ENCODE measurements around the gene EPB41L2.

DNA sequence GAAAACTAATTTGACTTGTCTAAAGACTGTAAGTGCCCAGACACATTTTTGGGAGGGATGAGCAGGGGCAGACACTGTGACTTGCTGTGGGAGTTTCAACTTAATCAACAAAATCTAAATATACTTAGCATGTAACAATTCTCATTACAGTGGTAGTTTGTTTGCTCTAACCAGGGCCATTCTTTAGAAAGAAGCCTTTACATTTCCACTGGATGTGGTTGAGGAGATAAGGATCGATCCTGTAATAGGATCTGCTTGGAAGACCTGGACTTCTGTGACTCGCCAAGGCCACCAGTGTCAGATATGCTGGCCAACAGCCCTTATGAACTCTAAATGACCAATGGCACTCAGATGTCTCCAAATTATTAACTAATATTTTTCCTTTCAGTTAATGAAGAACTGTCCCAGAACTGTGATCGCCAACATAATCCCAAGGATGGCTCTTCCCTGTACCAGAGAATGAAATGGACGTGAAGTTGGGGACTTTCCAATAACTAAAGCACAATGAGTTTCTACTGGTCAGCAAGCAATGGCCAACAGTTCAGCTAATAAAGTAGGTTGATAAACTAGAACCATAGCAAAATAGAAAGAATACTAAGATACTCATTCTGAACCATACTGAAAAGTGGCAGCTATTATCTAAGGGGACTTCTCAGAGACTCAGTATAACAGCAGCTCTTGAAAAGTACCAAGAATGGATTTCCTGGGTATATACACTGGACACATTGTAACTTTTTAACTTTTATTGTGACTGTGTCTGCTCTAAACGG, 228.4 kb downstream of the EPB41L2 start:
- TF ChIP-seq EZH2 (IDR thresholded peaks at IDR 0.05; ENCODE audit: insufficient read depth, low read length), result no peak
- TF ChIP-seq, protein P1, sequence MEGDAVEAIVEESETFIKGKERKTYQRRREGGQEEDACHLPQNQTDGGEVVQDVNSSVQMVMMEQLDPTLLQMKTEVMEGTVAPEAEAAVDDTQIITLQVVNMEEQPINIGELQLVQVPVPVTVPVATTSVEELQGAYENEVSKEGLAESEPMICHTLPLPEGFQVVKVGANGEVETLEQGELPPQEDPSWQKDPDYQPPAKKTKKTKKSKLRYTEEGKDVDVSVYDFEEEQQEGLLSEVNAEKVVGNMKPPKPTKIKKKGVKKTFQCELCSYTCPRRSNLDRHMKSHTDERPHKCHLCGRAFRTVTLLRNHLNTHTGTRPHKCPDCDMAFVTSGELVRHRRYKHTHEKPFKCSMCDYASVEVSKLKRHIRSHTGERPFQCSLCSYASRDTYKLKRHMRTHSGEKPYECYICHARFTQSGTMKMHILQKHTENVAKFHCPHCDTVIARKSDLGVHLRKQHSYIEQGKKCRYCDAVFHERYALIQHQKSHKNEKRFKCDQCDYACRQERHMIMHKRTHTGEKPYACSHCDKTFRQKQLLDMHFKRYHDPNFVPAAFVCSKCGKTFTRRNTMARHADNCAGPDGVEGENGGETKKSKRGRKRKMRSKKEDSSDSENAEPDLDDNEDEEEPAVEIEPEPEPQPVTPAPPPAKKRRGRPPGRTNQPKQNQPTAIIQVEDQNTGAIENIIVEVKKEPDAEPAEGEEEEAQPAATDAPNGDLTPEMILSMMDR (IDR thresholded peaks at IDR 0.05; ENCODE audit: insufficient read depth, low read depth, low read length), result no peak
